ENCODE results near the gene GNA12. TPM values are rescaled to one million over a fixed set of nuclear protein-coding genes. Genes with fewer than 3 reads are reported as not detected.
"Not testable (repeated sequence)": the region's sequence is repeated elsewhere in the genome, so short reads cannot be mapped to it uniquely, and the experiment has no call there.

The GNA12 gene
- total RNA-seq, 3 donors from 2014 or later (not counting 1 experiment from before 2014, with no cell fraction given) = 12.6 to 20.2 (median 19.5) TPM

DNA sequence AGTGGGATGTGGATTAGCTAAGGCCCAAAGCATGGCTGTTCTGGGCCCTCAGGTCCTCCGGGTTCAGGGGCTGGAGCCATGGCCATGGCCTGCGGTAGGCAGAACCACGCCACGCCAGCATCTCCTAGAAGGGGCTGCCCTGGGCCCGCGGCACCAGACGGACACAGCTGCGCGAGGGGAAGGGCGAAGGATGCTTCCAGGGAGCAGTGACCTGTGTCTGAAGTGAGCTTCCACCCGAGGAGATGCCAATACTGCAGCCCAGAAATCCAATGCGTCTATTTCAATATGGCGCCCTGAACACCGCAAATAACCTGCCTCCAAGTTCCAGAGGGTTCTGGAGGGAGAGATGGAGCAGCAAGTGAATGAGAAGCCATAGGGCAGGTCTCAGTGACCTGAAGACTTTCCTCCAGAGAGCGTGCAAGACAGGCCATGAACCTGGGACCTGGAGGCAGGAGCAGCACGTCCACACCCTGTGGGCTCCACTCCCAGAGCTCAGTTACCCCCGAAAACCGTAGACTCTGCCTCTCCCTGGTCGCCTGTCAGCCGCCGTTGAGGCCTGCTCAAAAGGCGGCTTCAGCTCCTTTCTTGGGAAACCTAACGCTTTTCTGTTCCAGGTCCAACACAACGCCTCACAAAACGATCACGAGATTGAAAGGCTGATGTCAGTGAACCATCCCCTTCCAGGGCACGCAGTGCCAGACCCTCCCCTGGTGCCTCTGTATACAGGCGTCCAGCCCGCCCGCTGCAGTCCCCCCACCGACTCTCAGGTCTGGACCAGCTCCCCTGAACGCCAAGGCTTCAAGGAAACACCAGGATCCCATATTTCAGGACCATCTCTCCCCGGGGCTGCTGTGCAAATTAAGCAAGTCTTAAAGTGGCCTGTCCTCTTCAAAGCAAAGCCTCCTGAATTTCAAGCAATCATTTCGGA, 118.7 kb downstream of the GNA12 start:
- no peak overlapping the region for H3K4me3 Mint-ChIP-seq
- Histone ChIP-seq H3K27ac (ENCODE audit: low read length) (no peak overlapping the region), H3K4me1 (ENCODE audit: control insufficient read depth, insufficient read depth, low read length) (peaks cover 11% of the 10 kb centered on the region), H3K27me3 (ENCODE audit: control insufficient read depth, insufficient read depth, low read length) (no peaks in the 10 kb centered on the region), H3K36me3 (ENCODE audit: control insufficient read depth, insufficient read depth, low read length) (peaks cover 10% of the 10 kb centered on the region), H3K9me3 (ENCODE audit: control insufficient read depth, insufficient read depth, low read length) (no peaks in the 10 kb centered on the region), H3K4me3 (ENCODE audit: low read length) (no peak overlapping the region)
- no peak overlapping the region for H3K27ac Mint-ChIP-seq
- peaks cover 0 to 4% of the 10 kb centered on the region in 2 donors for H3K27me3 Mint-ChIP-seq (ENCODE audit: low read depth in 2 of 2)
- intact Hi-C loops (cut with micrococcal nuclease) = no loop called here
- peaks cover 6 to 7% of the 10 kb centered on the region in 2 donors for H3K4me1 Mint-ChIP-seq
- H3K9me3 Mint-ChIP-seq = no peaks in the 10 kb centered on the region
- H3K36me3 Mint-ChIP-seq = peaks cover 6% of the 10 kb centered on the region
- WGBS (ENCODE audit: insufficient coverage) = 97% methylated on average over 34 of the region's 34 CpGs
- no peak for DNase-seq
- TF ChIP-seq, protein P1, sequence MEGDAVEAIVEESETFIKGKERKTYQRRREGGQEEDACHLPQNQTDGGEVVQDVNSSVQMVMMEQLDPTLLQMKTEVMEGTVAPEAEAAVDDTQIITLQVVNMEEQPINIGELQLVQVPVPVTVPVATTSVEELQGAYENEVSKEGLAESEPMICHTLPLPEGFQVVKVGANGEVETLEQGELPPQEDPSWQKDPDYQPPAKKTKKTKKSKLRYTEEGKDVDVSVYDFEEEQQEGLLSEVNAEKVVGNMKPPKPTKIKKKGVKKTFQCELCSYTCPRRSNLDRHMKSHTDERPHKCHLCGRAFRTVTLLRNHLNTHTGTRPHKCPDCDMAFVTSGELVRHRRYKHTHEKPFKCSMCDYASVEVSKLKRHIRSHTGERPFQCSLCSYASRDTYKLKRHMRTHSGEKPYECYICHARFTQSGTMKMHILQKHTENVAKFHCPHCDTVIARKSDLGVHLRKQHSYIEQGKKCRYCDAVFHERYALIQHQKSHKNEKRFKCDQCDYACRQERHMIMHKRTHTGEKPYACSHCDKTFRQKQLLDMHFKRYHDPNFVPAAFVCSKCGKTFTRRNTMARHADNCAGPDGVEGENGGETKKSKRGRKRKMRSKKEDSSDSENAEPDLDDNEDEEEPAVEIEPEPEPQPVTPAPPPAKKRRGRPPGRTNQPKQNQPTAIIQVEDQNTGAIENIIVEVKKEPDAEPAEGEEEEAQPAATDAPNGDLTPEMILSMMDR (IDR thresholded peaks at IDR 0.05) = no peak
- ATAC-seq = no peak

DNA sequence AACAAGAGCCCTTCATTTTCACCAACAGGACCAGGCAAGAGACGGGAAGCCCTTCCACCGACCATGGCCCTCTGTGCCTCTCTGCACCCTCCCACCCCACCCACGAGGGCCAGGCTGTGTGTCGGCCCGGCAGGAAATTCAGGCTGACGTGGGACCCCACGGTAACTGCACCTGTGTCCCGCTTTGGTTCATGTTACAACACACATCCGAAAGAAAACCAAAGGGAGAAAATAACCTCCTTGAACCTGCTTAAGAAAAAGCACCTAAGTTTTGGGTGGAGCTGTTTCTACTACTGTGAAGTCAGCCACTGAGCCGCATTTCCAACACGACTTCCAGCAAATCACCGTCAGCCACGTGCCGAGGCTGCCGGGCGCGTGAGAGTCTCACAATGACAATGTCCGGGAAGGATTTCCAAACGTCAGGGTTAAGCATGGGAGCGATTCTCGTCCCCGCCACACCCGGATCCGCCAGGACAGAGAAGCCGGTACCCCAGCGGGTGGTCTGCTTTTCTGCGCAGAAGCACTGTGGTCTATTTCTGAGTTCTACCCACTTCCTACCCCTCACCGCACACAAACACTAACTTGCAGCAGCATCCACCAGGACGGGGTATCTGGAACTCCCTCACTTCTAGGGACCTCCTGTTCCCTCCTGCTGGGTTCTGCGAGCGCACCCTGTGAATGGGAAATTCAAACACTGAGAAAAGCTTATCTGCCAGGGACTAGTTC, 119.5 kb downstream of the GNA12 start:
- Mint-ChIP-seq H3K27me3 (ENCODE audit: low read depth in 2 of 2) (peaks cover 0 to 7% of the 10 kb centered on the region in 2 donors), H3K4me3 (no peak overlapping the region), H3K27ac (no peak overlapping the region), H3K9me3 (no peaks in the 10 kb centered on the region), H3K36me3 (peaks cover under 1% of the 10 kb centered on the region), H3K4me1 (peaks cover 6 to 7% of the 10 kb centered on the region in 2 donors)
- DNase-seq = no peak
- intact Hi-C loops (cut with micrococcal nuclease) = no loop called here
- TF ChIP-seq, protein P1 (IDR thresholded peaks at IDR 0.05) = no peak
- H3K27me3 ChIP-seq (ENCODE audit: control insufficient read depth, insufficient read depth, low read length) = no peaks in the 10 kb centered on the region
- H3K27ac ChIP-seq (ENCODE audit: low read length) = no peak overlapping the region
- WGBS (ENCODE audit: insufficient coverage) = 82% methylated on average over 31 of the region's 31 CpGs
- peaks cover 13% of the 10 kb centered on the region for H3K4me1 ChIP-seq (ENCODE audit: control insufficient read depth, insufficient read depth, low read length)
- no peak for ATAC-seq
- peaks cover 2% of the 10 kb centered on the region for H3K36me3 ChIP-seq (ENCODE audit: control insufficient read depth, insufficient read depth, low read length)
- H3K9me3 ChIP-seq (ENCODE audit: control insufficient read depth, insufficient read depth, low read length) = no peaks in the 10 kb centered on the region
- H3K4me3 ChIP-seq (ENCODE audit: low read length) = no peak overlapping the region

DNA sequence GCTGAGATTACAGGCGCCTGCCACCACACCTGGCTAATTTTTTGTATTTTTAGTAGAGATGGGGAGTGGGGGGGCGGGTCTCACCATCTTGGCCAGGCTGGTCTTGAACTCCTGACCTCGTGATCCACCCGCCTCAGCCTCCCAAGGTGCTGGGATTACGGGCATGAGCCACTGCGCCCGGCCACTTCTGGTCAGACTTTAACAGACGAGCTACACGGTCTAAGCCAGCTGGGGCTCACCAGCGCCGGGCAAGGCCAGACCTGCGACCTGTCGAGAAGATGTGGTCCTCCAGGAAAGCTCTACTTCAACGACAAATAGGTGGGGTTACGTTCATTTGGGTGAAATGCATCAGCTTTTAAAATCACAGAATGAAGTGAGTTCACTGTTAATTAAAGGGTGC, 120.1 kb downstream of the GNA12 start:
- H3K4me3 ChIP-seq (ENCODE audit: low read length); H3K27ac Mint-ChIP-seq; H3K27ac ChIP-seq (ENCODE audit: low read length); H3K36me3 Mint-ChIP-seq; H3K27me3 Mint-ChIP-seq (ENCODE audit: low read depth in 2 of 2); H3K9me3 ChIP-seq (ENCODE audit: control insufficient read depth, insufficient read depth, low read length); H3K9me3 Mint-ChIP-seq; H3K4me3 Mint-ChIP-seq; DNase-seq; H3K36me3 ChIP-seq (ENCODE audit: control insufficient read depth, insufficient read depth, low read length); ATAC-seq; intact Hi-C loops (cut with micrococcal nuclease); H3K27me3 ChIP-seq (ENCODE audit: control insufficient read depth, insufficient read depth, low read length); H3K4me1 Mint-ChIP-seq: not testable (repeated sequence)
- 96% methylated on average over 15 of the region's 15 CpGs for WGBS (ENCODE audit: insufficient coverage)
- H3K4me1 ChIP-seq (ENCODE audit: control insufficient read depth, insufficient read depth, low read length) = peaks cover 16% of the 10 kb centered on the region

Measured in natural killer cell (primary cell).